Stimulated activated CD4-positive, alpha-beta T cell treated with anti-CD3 and anti-CD28 coated beads, TNF-alpha, amount 100 ng/mL, for 48 hours (primary cell): ENCODE data around the gene TXNRD1.
"Not testable (repeated sequence)": the region's sequence is repeated elsewhere in the genome, so short reads cannot be mapped to it uniquely, and the experiment has no call there.

Experiments used
- DNase-seq, 3 donors: peaks; one replicate each; pipeline ENCODE4 v3.0.0-alpha.2; 2020; ENCODE audit warnings: low read depth in 3 of 3

The TXNRD1 gene

GRCh38 chr12:104215638-104216297 is at the start of gene TXNRD1:
TXNRD1 (plus strand) TSS chr12:104215779; CDS start chr12:104215803, 24 bp downstream.
- DNase-seq, result peak; percentile 67 to 82 (median 73)

GRCh38 chr12:104165801-104166200 is 49.8 kb upstream of the TXNRD1 start:
- DNase-seq, result no peak

GRCh38 chr12:104166465-104166864 is 49.1 kb upstream of the TXNRD1 start:
- no peak for DNase-seq

- DNase-seq, result no peak
Measured at GRCh38 chr12:104167519-104168458, 47.8 kb upstream of the TXNRD1 start.

GRCh38 chr12:104168596-104168995 is 47.0 kb upstream of the TXNRD1 start:
- DNase-seq, result no peak

- DNase-seq, result no peak
Measured at GRCh38 chr12:104171785-104172569, 43.6 kb upstream of the TXNRD1 start.

- DNase-seq, result no peak
Measured at GRCh38 chr12:104172570-104172947, 43.0 kb upstream of the TXNRD1 start.

GRCh38 chr12:104173804-104174203 is 41.8 kb upstream of the TXNRD1 start:
- DNase-seq, result not testable (repeated sequence)

- no peak for DNase-seq
Measured at GRCh38 chr12:104175726-104176247, 39.8 kb upstream of the TXNRD1 start.

GRCh38 chr12:104177336-104177662 is 38.3 kb upstream of the TXNRD1 start:
- DNase-seq, result no peak

GRCh38 chr12:104177663-104178501 is 37.7 kb upstream of the TXNRD1 start:
- DNase-seq, result no peak

- DNase-seq, result no peak
Measured at GRCh38 chr12:104180374-104180773, 35.2 kb upstream of the TXNRD1 start.

- no peak for DNase-seq
Measured at GRCh38 chr12:104181313-104181712, 34.3 kb upstream of the TXNRD1 start.

GRCh38 chr12:104182144-104182543 is 33.4 kb upstream of the TXNRD1 start:
- no peak for DNase-seq

GRCh38 chr12:104182621-104183378 is 32.8 kb upstream of the TXNRD1 start:
- DNase-seq, result no peak

- no peak for DNase-seq
Measured at GRCh38 chr12:104183443-104183842, 32.1 kb upstream of the TXNRD1 start.

- no peak for DNase-seq
Measured at GRCh38 chr12:104187446-104188155, 28.0 kb upstream of the TXNRD1 start.

- DNase-seq, result no peak
Measured at GRCh38 chr12:104188534-104188933, 27.0 kb upstream of the TXNRD1 start.

- no peak for DNase-seq
Measured at GRCh38 chr12:104189915-104190555, 25.5 kb upstream of the TXNRD1 start.
